Gastroesophageal sphincter (tissue), 4 donors: Measurements from ENCODE around the gene SOX13. TPM values are rescaled to one million over a fixed set of nuclear protein-coding genes. Genes with fewer than 3 reads are reported as not detected.

Experiments used
- ATAC-seq: fragments of 150-250 bp; one replicate; pipeline ENCODE4 v1.9.1; 2016; ENCODE audit warnings: mild to moderate bottlenecking, moderate library complexity
- H3K27ac ChIP-seq, 4 donors: fragments of 200-600 bp; sonication (generic) in 3 of 4; 1 replicate in 3 of 4; 2 replicates in 1 of 4; pipeline ENCODE4 v1.5.1; 2016 to 2019
- H3K27me3 ChIP-seq: fragments of 200-600 bp; sonication (generic); one replicate; pipeline ENCODE4 v1.5.1; 2019
- H3K36me3 ChIP-seq, 2 donors: fragments of 200-600 bp; sonication (generic); one replicate each; pipeline ENCODE4 v1.5.1; 2019; ENCODE audit warnings: control low read depth in 1 of 2
- H3K4me1 ChIP-seq, 3 donors: fragments of 200-600 bp; sonication (generic); 1 replicate in 2 of 3; 2 replicates in 1 of 3; pipeline ENCODE4 v1.5.1; 2016 to 2019; ENCODE audit warnings: control low read depth in 2 of 3
- H3K4me3 ChIP-seq, 2 donors: fragments of 200-600 bp; sonication (generic); one replicate each; pipeline ENCODE4 v1.5.1; 2019; ENCODE audit warnings: mild to moderate bottlenecking in 1 of 2, moderate library complexity in 1 of 2
- H3K9me3 ChIP-seq, 3 donors: fragments of 200-600 bp; sonication (generic); one replicate each; pipeline ENCODE4 v1.5.1; 2017 to 2019; ENCODE audit warnings: control low read depth in 2 of 3
- CTCF ChIP-seq, 4 experiments: fragments of 200-600 bp in 2 of 4; fragments of 450-650 bp in 2 of 4; sonication (generic) in 1 of 4; IDR thresholded peaks; one replicate each; pipeline ENCODE4 v1.5.1; 2017 to 2019; ENCODE audit warnings: antibody characterized with exemption in 4 of 4, mild to moderate bottlenecking in 2 of 4, moderate library complexity in 2 of 4
- EP300 ChIP-seq: sonication (generic); formaldehyde crosslinking; IDR thresholded peaks from one replicate; pipeline ENCODE4 v1.6.1; 2017; ENCODE audit warnings: antibody characterized with exemption, mild to moderate bottlenecking
- POLR2A ChIP-seq, 2 donors: fragments of 450-650 bp; IDR thresholded peaks; one replicate each; pipeline ENCODE4 v1.6.1; 2017; ENCODE audit warnings: antibody characterized with exemption in 2 of 2, mild to moderate bottlenecking in 2 of 2, moderate library complexity in 1 of 2
- POLR2AphosphoS5 ChIP-seq: sonication (generic); formaldehyde crosslinking; IDR thresholded peaks from one replicate; pipeline ENCODE4 v1.6.1; 2017; ENCODE audit warnings: antibody characterized with exemption
- WGBS, 2 donors: methylation state at CpG; one replicate each; pipeline ENCODE4 v1.1.5; 2018; ENCODE audit warnings: low coverage in 1 of 2; 5-methylcytosine and 5-hydroxymethylcytosine counted together
- total RNA-seq, 4 donors: library from RNA; depleted of rRNA; stranded (reverse); fragments of >200 nt; gene quantifications; one replicate each; pipeline ENCODE4 v1.1.0, GENCODE V29; 2016

SOX13 gene
- total RNA-seq, 4 donors from 2014 or later: 15.3 to 20.4 (median 17.3) TPM

DNA sequence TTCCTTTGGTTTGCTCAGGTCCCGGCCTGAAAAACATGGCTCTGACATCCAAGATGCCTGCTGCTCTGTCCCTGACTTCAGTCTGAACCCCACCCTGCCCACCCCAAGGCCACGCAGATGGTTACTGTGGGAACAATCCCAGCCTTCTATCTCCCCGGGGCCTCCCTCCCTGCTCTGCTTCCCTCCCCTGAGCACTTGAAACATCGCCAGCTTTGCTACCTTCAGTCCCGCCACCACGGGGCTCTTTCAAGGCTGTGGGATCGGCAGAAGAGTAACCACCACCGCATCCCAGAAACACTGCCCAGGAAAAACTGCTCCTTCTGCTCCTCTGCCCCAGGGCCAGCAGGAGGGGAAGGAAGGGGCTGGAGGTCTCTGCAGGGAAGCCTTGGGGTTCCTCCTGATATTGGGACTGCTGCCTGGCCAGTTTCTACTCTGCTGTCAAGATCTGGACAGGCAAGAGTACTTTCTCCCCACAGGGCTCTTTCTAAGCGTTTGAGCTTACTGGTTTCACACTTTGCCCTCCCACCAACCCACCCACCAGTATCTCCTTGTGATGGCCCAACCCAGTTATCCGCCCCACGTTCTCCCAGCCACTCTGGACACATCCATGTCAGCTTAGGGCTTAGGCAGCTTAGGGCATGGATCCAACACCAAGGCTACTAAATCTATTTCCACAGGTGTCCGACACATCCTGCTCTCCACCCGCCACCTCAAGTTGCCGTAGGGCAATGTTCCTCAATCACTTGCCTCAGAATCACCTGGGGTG lies 70.5 kb downstream of the SOX13 start:
- Histone ChIP-seq H3K27me3 (no peaks in the 10 kb centered on the region), H3K36me3 (peaks cover 0 to 46% of the 10 kb centered on the region in 2 donors), H3K9me3 (no peaks in the 10 kb centered on the region), H3K27ac (no peak overlapping the region), H3K4me3 (no peak overlapping the region), H3K4me1 (no peaks in the 10 kb centered on the region)
- ATAC-seq: no peak
- no peak for TF ChIP-seq POLR2A (IDR thresholded peaks at IDR 0.05)
- TF ChIP-seq EP300: no peak
- no peak for TF ChIP-seq CTCF (IDR thresholded peaks at IDR 0.05)
- TF ChIP-seq POLR2AphosphoS5: no peak
- 75 to 90% methylated on average over 2 to 4 of the region's 14 CpGs for WGBS, 2 donors

DNA sequence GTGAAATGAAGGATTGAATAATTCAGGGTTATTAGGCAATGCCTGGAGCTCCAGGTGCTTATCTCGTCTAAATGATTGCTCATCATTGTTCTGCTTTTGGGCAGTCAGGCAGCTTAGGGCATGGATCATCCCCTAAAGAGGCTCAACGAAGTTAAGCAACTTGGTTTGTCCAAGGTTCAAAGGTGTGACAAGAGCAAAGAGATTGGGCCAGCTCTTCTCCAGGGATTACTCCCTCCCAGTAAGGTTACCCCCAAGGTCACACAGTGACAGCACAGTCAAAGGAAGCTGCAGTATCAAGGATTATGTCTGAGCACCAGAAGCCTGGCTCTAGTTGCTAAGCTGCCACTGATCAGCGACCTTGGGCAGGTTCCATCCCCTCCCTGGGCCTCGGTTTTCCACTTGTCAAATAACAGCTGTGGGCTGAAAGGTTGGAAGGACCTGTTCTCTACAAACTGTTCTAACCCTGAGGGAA lies 72.2 kb downstream of the SOX13 start:
- WGBS, 2 donors: 67% methylated on average over 3 of the region's 4 CpGs; no CpG with 5 or more reads in 1 of the 2 donors
- Histone ChIP-seq H3K9me3 (no peaks in the 10 kb centered on the region), H3K4me3 (no peak overlapping the region), H3K36me3 (peaks cover 0 to 33% of the 10 kb centered on the region in 2 donors), H3K27ac (no peak overlapping the region), H3K27me3 (no peaks in the 10 kb centered on the region), H3K4me1 (peaks cover 0 to 3% (median 0%) of the 10 kb centered on the region in 3 donors)
- no peak for ATAC-seq
- TF ChIP-seq EP300: no peak
- TF ChIP-seq CTCF (IDR thresholded peaks at IDR 0.05): no peak
- TF ChIP-seq POLR2AphosphoS5: no peak
- no peak for TF ChIP-seq POLR2A (IDR thresholded peaks at IDR 0.05)

DNA sequence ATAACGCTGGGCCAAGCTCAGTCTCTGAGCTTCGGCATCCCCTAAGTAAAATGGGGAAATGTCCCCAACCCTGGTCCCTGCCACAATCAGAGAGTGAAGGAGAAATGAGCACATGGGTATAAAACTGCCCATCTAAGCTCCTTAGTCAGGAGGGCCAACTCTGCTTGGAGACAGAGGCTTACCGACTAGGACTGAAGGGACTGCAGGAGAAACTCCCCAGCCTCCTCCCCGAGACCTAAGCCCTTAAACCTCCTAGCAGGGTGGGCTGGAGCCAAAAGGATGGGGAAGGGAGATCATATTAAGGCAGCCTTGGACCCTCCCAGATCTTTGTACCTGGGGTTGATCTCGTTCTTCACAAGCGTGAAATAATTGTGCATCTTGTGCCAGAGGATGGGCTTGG lies 73.4 kb downstream of the SOX13 start:
- 100% methylated on average over 3 of the region's 6 CpGs; no CpG with 5 or more reads in 1 of the 2 donors for WGBS, 2 donors
- TF ChIP-seq POLR2AphosphoS5 (no peak), CTCF (IDR thresholded peaks at IDR 0.05) (no peak), EP300 (no peak), POLR2A (IDR thresholded peaks at IDR 0.05) (no peak)
- ATAC-seq: no peak
- Histone ChIP-seq H3K9me3 (no peaks in the 10 kb centered on the region), H3K27ac (no peak overlapping the region), H3K36me3 (peaks cover 0 to 23% of the 10 kb centered on the region in 2 donors), H3K27me3 (peaks cover 5% of the 10 kb centered on the region), H3K4me3 (no peak overlapping the region), H3K4me1 (peaks cover 0 to 14% (median 6%) of the 10 kb centered on the region in 3 donors)

DNA sequence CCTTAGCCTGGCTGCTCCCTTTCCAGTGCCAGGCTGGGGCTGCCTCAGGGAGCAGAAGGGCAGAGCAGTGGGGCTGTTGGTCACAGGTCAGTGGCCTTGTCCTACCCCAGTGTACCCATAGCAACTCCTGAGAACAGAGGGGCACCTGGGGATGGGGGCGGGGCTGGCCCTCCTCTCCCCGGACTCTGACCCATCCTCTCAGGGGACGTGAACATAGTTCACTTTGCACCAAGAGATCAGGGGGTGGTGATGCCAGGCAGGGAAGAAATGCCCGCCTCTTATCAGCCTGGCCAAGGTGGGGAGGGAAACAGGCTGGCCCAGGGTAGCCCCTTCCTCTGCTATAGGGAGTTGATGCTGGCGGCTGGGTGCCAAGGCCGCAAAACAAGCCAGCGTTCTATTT lies 74.0 kb downstream of the SOX13 start:
- no peak overlapping the region for H3K27ac ChIP-seq
- no peak for TF ChIP-seq CTCF (IDR thresholded peaks at IDR 0.05)
- TF ChIP-seq EP300: no peak
- TF ChIP-seq POLR2A (IDR thresholded peaks at IDR 0.05): no peak
- TF ChIP-seq POLR2AphosphoS5: no peak

More for the DNA sequence above, 74.0 kb downstream of the SOX13 start:
- Histone ChIP-seq H3K36me3 (peaks cover 0 to 22% of the 10 kb centered on the region in 2 donors), H3K4me3 (no peak overlapping the region), H3K9me3 (no peaks in the 10 kb centered on the region), H3K27me3 (peaks cover 12% of the 10 kb centered on the region), H3K4me1 (peaks cover 0 to 19% (median 8%) of the 10 kb centered on the region in 3 donors)
- WGBS, 2 donors: 100% methylated on average over 2 to 3 of the region's 7 CpGs
- no peak for ATAC-seq
